Endothelial cell (in vitro differentiated cells): ENCODE results near the gene TMEM242. TPM values are rescaled to one million over a fixed set of nuclear protein-coding genes. Genes with fewer than 3 reads are reported as not detected.
"Not testable (repeated sequence)": the region's sequence is repeated elsewhere in the genome, so short reads cannot be mapped to it uniquely, and the experiment has no call there.

Experiments
- DNase-seq: peaks from one replicate; pipeline ENCODE4 v3.0.0; 2021; ENCODE audit warnings: low spot score
- H3K27ac Mint-ChIP-seq: one replicate; pipeline ENCODE4 v1.8.0; 2021; ENCODE audit warnings: mixed read lengths, inconsistent platforms; ENCODE audit not compliant: unreplicated experiment
- H3K27me3 Mint-ChIP-seq: one replicate; pipeline ENCODE4 v1.8.0; 2021; ENCODE audit warnings: mild to moderate bottlenecking, moderate library complexity, mixed read lengths, inconsistent platforms; ENCODE audit not compliant: unreplicated experiment
- H3K36me3 Mint-ChIP-seq: one replicate; pipeline ENCODE4 v1.8.0; 2021; ENCODE audit warnings: mild to moderate bottlenecking, low read depth, mixed read lengths, inconsistent platforms; ENCODE audit not compliant: unreplicated experiment
- H3K4me1 Mint-ChIP-seq: one replicate; pipeline ENCODE4 v1.8.0; 2021; ENCODE audit warnings: mild to moderate bottlenecking, mixed read lengths, inconsistent platforms; ENCODE audit not compliant: unreplicated experiment
- H3K4me3 Mint-ChIP-seq: one replicate; pipeline ENCODE4 v1.8.0; 2021; ENCODE audit warnings: mild to moderate bottlenecking, mixed read lengths, inconsistent platforms; ENCODE audit not compliant: unreplicated experiment
- H3K9me3 Mint-ChIP-seq: one replicate; pipeline ENCODE4 v1.8.0; 2021; ENCODE audit warnings: mixed read lengths, inconsistent platforms; ENCODE audit not compliant: unreplicated experiment
- CTCF ChIP-seq: fragments of 200-600 bp; sonication (generic); IDR thresholded peaks from one replicate; pipeline ENCODE4 v1.5.0; 2021; ENCODE audit warnings: antibody characterized with exemption; ENCODE audit not compliant: unreplicated experiment
- total RNA-seq: library from RNA; stranded (reverse); fragmentation: NEBNext Ultra II Directional; extraction: Animal tissue kit (Norgen Biotek cat#: 25700); gene quantifications from one replicate; pipeline ENCODE4 v1.2.1, GENCODE V29; 2021; ENCODE audit not compliant: unreplicated experiment

TMEM242 gene
- total RNA-seq, 1 donor from 2014 or later = 10.8 TPM

GRCh38 chr6:157312757-157313156 lies 10.6 kb downstream of the TMEM242 start:
- Mint-ChIP-seq H3K27ac (no peak overlapping the region), H3K27me3 (peaks cover 15% of the 10 kb centered on the region), H3K4me1 (peaks cover 7% of the 10 kb centered on the region), H3K36me3 (peaks cover 39% of the 10 kb centered on the region), H3K4me3 (peak overlapping the region; percentile 3), H3K9me3 (no peaks in the 10 kb centered on the region)
- no peak for DNase-seq
- TF ChIP-seq CTCF = no peak

GRCh38 chr6:157310693-157311092 lies 12.6 kb downstream of the TMEM242 start:
- H3K9me3 Mint-ChIP-seq, H3K4me1 Mint-ChIP-seq, DNase-seq: not testable (repeated sequence)
- Mint-ChIP-seq H3K4me3 (peak overlapping the region; percentile 16), H3K27me3 (peaks cover 15% of the 10 kb centered on the region), H3K27ac (peak overlapping the region; percentile 2), H3K36me3 (peaks cover 31% of the 10 kb centered on the region)

GRCh38 chr6:157307661-157308060 lies 15.7 kb downstream of the TMEM242 start:
- DNase-seq = no peak
- H3K4me1 Mint-ChIP-seq = peaks cover 24% of the 10 kb centered on the region
- no peak for TF ChIP-seq CTCF
- H3K9me3 Mint-ChIP-seq = no peaks in the 10 kb centered on the region
- H3K4me3 Mint-ChIP-seq = no peak overlapping the region
- H3K36me3 Mint-ChIP-seq = peaks cover 15% of the 10 kb centered on the region
- peaks cover 11% of the 10 kb centered on the region for H3K27me3 Mint-ChIP-seq
- no peak overlapping the region for H3K27ac Mint-ChIP-seq

GRCh38 chr6:157305670-157306653 lies 17.4 kb downstream of the TMEM242 start:
- TF ChIP-seq CTCF = no peak
- no peak for DNase-seq
- H3K27ac Mint-ChIP-seq = no peak overlapping the region
- peaks cover 8% of the 10 kb centered on the region for H3K36me3 Mint-ChIP-seq
- no peaks in the 10 kb centered on the region for H3K9me3 Mint-ChIP-seq
- H3K4me1 Mint-ChIP-seq = peaks cover 35% of the 10 kb centered on the region
- H3K4me3 Mint-ChIP-seq = no peak overlapping the region
- peaks cover 11% of the 10 kb centered on the region for H3K27me3 Mint-ChIP-seq

GRCh38 chr6:157304899-157305663 lies 18.2 kb downstream of the TMEM242 start:
- TF ChIP-seq CTCF = no peak
- Mint-ChIP-seq H3K4me1 (peaks cover 35% of the 10 kb centered on the region), H3K27me3 (peaks cover 4% of the 10 kb centered on the region), H3K27ac (no peak overlapping the region), H3K36me3 (no peaks in the 10 kb centered on the region), H3K4me3 (no peak overlapping the region), H3K9me3 (no peaks in the 10 kb centered on the region)
- peak; percentile 26 for DNase-seq
